ENCODE data around the gene EML6.
"Not testable (repeated sequence)": the region's sequence is repeated elsewhere in the genome, so short reads cannot be mapped to it uniquely, and the experiment has no call there.

EML6 gene

GRCh38 chr2:54872780-54873179 lies 149.3 kb downstream of the EML6 start:
- H3K27ac ChIP-seq (ENCODE audit: low read length): no peak overlapping the region
- no peaks in the 10 kb centered on the region for H3K27me3 ChIP-seq (ENCODE audit: low read depth, low read length)
- no peaks in the 10 kb centered on the region for H3K9me3 ChIP-seq (ENCODE audit: insufficient read depth, low read length)
- H3K4me2 ChIP-seq (ENCODE audit: low read length): no peak overlapping the region
- no peaks in the 10 kb centered on the region for H4K20me1 ChIP-seq (ENCODE audit: insufficient read depth, low read length)
- H3K9ac ChIP-seq (ENCODE audit: low read length): no peak overlapping the region
- no peaks in the 10 kb centered on the region for H3K36me3 ChIP-seq (replicated peaks; ENCODE audit: low read depth, low read length)
- no peak overlapping the region for H2AFZ ChIP-seq (ENCODE audit: low read depth, low read length)
- peaks cover 2% of the 10 kb centered on the region for H3K4me1 ChIP-seq (ENCODE audit: low read length)
- H3K4me3 ChIP-seq (ENCODE audit: low read length): no peak overlapping the region
- no peaks in the 10 kb centered on the region for H3K79me2 ChIP-seq (ENCODE audit: low read length)
- TF ChIP-seq CTCF (IDR thresholded peaks at IDR 0.05; ENCODE audit: low read depth, low read length): no peak
- no peak for TF ChIP-seq EZH2phosphoT487 (IDR thresholded peaks at IDR 0.05; ENCODE audit: low read depth)

- not testable (repeated sequence) for H3K4me3 ChIP-seq (ENCODE audit: low read length); H4K20me1 ChIP-seq (ENCODE audit: insufficient read depth, low read length); H3K9ac ChIP-seq (ENCODE audit: low read length); H3K4me2 ChIP-seq (ENCODE audit: low read length); H2AFZ ChIP-seq (ENCODE audit: low read depth, low read length); H3K4me1 ChIP-seq (ENCODE audit: low read length); H3K9me3 ChIP-seq (ENCODE audit: insufficient read depth, low read length); H3K79me2 ChIP-seq (ENCODE audit: low read length); H3K27ac ChIP-seq (ENCODE audit: low read length); H3K27me3 ChIP-seq (ENCODE audit: low read depth, low read length); H3K36me3 ChIP-seq (replicated peaks; ENCODE audit: low read depth, low read length)
These were observed 149.8 kb downstream of the EML6 start for GRCh38 chr2:54873236-54873635.

GRCh38 chr2:54876764-54877163 lies 153.3 kb downstream of the EML6 start:
- no peak overlapping the region for H3K27ac ChIP-seq (ENCODE audit: low read length)
- no peaks in the 10 kb centered on the region for H3K79me2 ChIP-seq (ENCODE audit: low read length)
- H3K9ac ChIP-seq (ENCODE audit: low read length): no peak overlapping the region
- H3K9me3 ChIP-seq (ENCODE audit: insufficient read depth, low read length): no peaks in the 10 kb centered on the region
- H3K4me1 ChIP-seq (ENCODE audit: low read length): no peaks in the 10 kb centered on the region
- TF ChIP-seq EZH2phosphoT487 (IDR thresholded peaks at IDR 0.05; ENCODE audit: low read depth) (no peak), CTCF (IDR thresholded peaks at IDR 0.05; ENCODE audit: low read depth, low read length) (no peak)
- no peak overlapping the region for H3K4me2 ChIP-seq (ENCODE audit: low read length)
- H3K36me3 ChIP-seq (replicated peaks; ENCODE audit: low read depth, low read length): no peaks in the 10 kb centered on the region
- H3K4me3 ChIP-seq (ENCODE audit: low read length): no peak overlapping the region
- H4K20me1 ChIP-seq (ENCODE audit: insufficient read depth, low read length): no peaks in the 10 kb centered on the region
- H3K27me3 ChIP-seq (ENCODE audit: low read depth, low read length): no peaks in the 10 kb centered on the region
- H2AFZ ChIP-seq (ENCODE audit: low read depth, low read length): no peak overlapping the region

GRCh38 chr2:54878182-54878581 lies 154.7 kb downstream of the EML6 start:
- no peaks in the 10 kb centered on the region for H3K4me1 ChIP-seq (ENCODE audit: low read length)
- no peak overlapping the region for H2AFZ ChIP-seq (ENCODE audit: low read depth, low read length)
- TF ChIP-seq EZH2phosphoT487 (IDR thresholded peaks at IDR 0.05; ENCODE audit: low read depth) (no peak), CTCF (IDR thresholded peaks at IDR 0.05; ENCODE audit: low read depth, low read length) (no peak)
- no peak overlapping the region for H3K4me2 ChIP-seq (ENCODE audit: low read length)
- H3K27ac ChIP-seq (ENCODE audit: low read length): no peak overlapping the region
- H3K9ac ChIP-seq (ENCODE audit: low read length): no peak overlapping the region
- H3K27me3 ChIP-seq (ENCODE audit: low read depth, low read length): no peaks in the 10 kb centered on the region
- no peaks in the 10 kb centered on the region for H3K9me3 ChIP-seq (ENCODE audit: insufficient read depth, low read length)
- no peaks in the 10 kb centered on the region for H3K79me2 ChIP-seq (ENCODE audit: low read length)
- H4K20me1 ChIP-seq (ENCODE audit: insufficient read depth, low read length): no peaks in the 10 kb centered on the region
- H3K36me3 ChIP-seq (replicated peaks; ENCODE audit: low read depth, low read length): no peaks in the 10 kb centered on the region
- H3K4me3 ChIP-seq (ENCODE audit: low read length): no peak overlapping the region

- no peaks in the 10 kb centered on the region for H3K36me3 ChIP-seq (replicated peaks; ENCODE audit: low read depth, low read length)
- no peaks in the 10 kb centered on the region for H3K4me1 ChIP-seq (ENCODE audit: low read length)
- no peak overlapping the region for H3K9ac ChIP-seq (ENCODE audit: low read length)
- H3K4me2 ChIP-seq (ENCODE audit: low read length): no peak overlapping the region
- H2AFZ ChIP-seq (ENCODE audit: low read depth, low read length): no peak overlapping the region
- TF ChIP-seq CTCF (IDR thresholded peaks at IDR 0.05; ENCODE audit: low read depth, low read length) (no peak), EZH2phosphoT487 (IDR thresholded peaks at IDR 0.05; ENCODE audit: low read depth) (no peak)
- H3K79me2 ChIP-seq (ENCODE audit: low read length): no peaks in the 10 kb centered on the region
- no peaks in the 10 kb centered on the region for H3K27me3 ChIP-seq (ENCODE audit: low read depth, low read length)
- no peaks in the 10 kb centered on the region for H3K9me3 ChIP-seq (ENCODE audit: insufficient read depth, low read length)
- H3K4me3 ChIP-seq (ENCODE audit: low read length): no peak overlapping the region
- H3K27ac ChIP-seq (ENCODE audit: low read length): no peak overlapping the region
- no peaks in the 10 kb centered on the region for H4K20me1 ChIP-seq (ENCODE audit: insufficient read depth, low read length)
These were observed 155.6 kb downstream of the EML6 start for GRCh38 chr2:54879032-54879431.
